ENCODE measurements around the gene LCN6.
A peak's percentile ranks its signal among the peaks of the same experiment; 100 is the strongest.

The LCN6 gene

GRCh38 chr9:136774416-136775045 lies 26.2 kb upstream of the LCN6 start:
- no peak overlapping the region for H3K27ac ChIP-seq
- no peak for TF ChIP-seq CTCF (conservative IDR thresholded peaks at IDR 0.05)

GRCh38 chr9:136773386-136774044 lies 25.2 kb upstream of the LCN6 start:
- TF ChIP-seq CTCF (conservative IDR thresholded peaks at IDR 0.05): no peak
- no peak overlapping the region for H3K27ac ChIP-seq

- TF ChIP-seq CTCF (conservative IDR thresholded peaks at IDR 0.05): no peak
- no peak overlapping the region for H3K27ac ChIP-seq
Measured at GRCh38 chr9:136771907-136772415, 23.6 kb upstream of the LCN6 start.

- peak; percentile 69 for TF ChIP-seq CTCF (conservative IDR thresholded peaks at IDR 0.05)
- no peak overlapping the region for H3K27ac ChIP-seq
Measured at GRCh38 chr9:136769710-136770191, 21.4 kb upstream of the LCN6 start.

GRCh38 chr9:136766410-136767120 lies 18.2 kb upstream of the LCN6 start:
- peak; percentile 61 for TF ChIP-seq CTCF (conservative IDR thresholded peaks at IDR 0.05)
- peak overlapping the region; percentile 50 for H3K27ac ChIP-seq

DNA sequence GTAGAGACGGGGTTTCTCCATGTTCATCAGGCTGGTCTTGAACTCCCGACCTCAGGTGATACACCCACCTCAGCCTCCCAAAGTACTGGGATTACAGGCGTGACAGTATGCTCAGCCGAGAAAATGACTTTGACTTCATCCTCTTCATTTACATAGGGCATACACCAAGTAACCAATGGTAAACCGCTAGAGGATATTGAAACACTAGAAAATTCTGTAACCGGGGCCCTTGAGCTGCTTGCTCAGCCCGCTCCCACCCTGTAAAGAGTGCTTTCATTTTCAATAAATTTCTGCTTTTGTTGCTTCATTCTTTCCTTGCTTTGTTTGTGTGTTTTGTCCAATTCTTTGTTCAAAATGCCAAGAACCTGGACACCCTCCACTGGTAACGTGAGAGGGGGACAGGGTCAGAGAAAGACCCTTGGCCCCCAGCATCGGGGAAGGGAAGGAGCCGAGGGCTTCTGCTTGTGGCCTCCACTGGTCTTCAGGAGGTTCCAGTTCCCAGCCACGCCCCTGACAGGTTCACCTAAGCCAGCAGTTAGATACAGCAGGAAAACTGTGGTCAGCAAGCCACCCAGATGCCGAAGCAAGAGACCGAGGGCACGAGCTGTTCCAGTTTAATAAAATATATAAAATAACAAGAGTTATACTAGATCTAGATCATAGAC lies 17.6 kb upstream of the LCN6 start:
- peak overlapping the region; percentile 50 for H3K27ac ChIP-seq

DNA sequence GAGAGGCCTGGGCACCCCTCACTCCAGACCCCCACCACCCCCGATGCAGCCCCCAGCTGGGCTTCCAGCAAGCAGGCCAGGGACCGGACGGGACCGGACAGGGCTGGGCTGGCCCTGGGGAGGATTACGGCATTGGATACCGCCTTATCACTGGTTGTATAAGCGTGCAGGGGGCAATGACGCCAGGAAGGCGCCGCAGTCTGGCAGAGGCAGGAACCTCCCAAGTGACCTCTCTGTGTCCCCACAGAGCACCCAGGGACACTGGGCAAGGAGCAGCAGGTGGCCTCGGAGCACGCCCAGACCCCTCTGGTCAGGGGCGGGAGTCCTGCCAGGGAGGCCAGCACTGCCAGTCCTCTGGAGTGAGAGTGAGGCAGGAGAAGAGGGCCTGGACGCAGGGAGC lies 16.7 kb upstream of the LCN6 start:
- 0 out of 2 replicates have a peak overlapping the region, but pooled peaks have one; percentile 50 for H3K27ac ChIP-seq

More for the DNA sequence above, 16.7 kb upstream of the LCN6 start:
- no peak for TF ChIP-seq CTCF (conservative IDR thresholded peaks at IDR 0.05)

Data from VCaP (cell line).